DND-41 (cell line): Measurements from ENCODE around the gene CYB561D2.

Experiments used
- CTCF ChIP-seq: IDR thresholded peaks from 2 replicates; pipeline ENCODE4 v1.5.1; 2012; ENCODE audit warnings: borderline replicate concordance, low read length, moderate library complexity, mild to moderate bottlenecking; ENCODE audit not compliant: poor library complexity, severe bottlenecking; ENCODE audit errors: extremely low read depth
- EZH2 ChIP-seq: IDR thresholded peaks from 3 replicates; pipeline ENCODE4 v1.6.1; 2012; ENCODE audit warnings: borderline replicate concordance, low read depth, mild to moderate bottlenecking, moderate library complexity, low read length, inconsistent platforms; ENCODE audit not compliant: severe bottlenecking

DNA sequence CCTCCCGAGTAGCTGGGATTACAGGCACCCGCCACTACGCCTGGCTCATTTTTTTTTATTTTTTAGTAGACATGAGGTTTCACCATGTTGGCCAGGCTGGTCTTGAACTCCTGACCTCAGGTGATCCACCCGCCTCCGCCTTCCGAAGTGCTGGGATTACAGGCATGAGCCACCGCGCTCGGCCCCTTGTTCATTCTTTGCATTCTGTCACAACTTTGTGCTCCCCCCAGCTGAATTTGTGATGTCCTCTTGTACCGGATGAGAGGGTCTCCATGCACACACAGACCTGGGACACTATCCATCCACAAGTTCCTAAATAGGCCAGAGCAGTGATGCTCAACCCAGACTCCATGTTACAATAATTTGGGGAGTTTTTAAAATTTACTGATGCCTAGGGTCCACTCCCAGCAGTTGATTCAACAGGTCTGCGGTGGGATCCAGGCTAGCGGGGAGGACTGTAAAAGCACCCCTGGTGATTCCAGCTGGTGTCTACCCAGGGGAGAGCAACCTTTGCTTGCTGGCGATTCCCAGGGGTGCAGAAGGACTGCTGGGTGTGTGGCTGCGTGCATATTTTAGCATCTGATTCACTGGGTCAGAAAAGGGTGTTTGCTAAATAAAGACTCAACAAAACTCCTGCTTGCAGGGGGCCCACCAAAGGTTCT, 11.0 kb upstream of the CYB561D2 start:
- TF ChIP-seq CTCF, result no peak
- no peak for TF ChIP-seq EZH2
